Activated T-cell treated with anti-CD3 and anti-CD28 coated beads for 1 hour (primary cell): Measurements from ENCODE around the gene LRRC31.

ENCODE experiments used
- DNase-seq: peaks from one replicate; pipeline ENCODE4 v3.0.0-alpha.2; 2020; ENCODE audit warnings: low read depth

LRRC31 gene

GRCh38 chr3:169813278-169813677 is 56.5 kb downstream of the LRRC31 start:
- no peak for DNase-seq

- peak; percentile 58 for DNase-seq
Observed at GRCh38 chr3:169812332-169813235, 57.2 kb downstream of the LRRC31 start, which contains the start of the genes LRRC34 and LRRIQ4. Gene LRRC34 (minus strand): TSS chr3:169812904. CDS start chr3:169812548, 356 bp downstream. Gene LRRIQ4 (plus strand): TSS chr3:169812870. CDS start chr3:169821922, 9,052 bp downstream.

GRCh38 chr3:169811631-169812331 is 58.0 kb downstream of the LRRC31 start:
- DNase-seq, result no peak

- DNase-seq, result no peak
Observed at GRCh38 chr3:169809230-169809795, 60.4 kb downstream of the LRRC31 start.

GRCh38 chr3:169804681-169805080 is 65.1 kb downstream of the LRRC31 start:
- DNase-seq, result no peak

GRCh38 chr3:169792359-169792758 is 77.4 kb downstream of the LRRC31 start:
- DNase-seq, result no peak

DNA sequence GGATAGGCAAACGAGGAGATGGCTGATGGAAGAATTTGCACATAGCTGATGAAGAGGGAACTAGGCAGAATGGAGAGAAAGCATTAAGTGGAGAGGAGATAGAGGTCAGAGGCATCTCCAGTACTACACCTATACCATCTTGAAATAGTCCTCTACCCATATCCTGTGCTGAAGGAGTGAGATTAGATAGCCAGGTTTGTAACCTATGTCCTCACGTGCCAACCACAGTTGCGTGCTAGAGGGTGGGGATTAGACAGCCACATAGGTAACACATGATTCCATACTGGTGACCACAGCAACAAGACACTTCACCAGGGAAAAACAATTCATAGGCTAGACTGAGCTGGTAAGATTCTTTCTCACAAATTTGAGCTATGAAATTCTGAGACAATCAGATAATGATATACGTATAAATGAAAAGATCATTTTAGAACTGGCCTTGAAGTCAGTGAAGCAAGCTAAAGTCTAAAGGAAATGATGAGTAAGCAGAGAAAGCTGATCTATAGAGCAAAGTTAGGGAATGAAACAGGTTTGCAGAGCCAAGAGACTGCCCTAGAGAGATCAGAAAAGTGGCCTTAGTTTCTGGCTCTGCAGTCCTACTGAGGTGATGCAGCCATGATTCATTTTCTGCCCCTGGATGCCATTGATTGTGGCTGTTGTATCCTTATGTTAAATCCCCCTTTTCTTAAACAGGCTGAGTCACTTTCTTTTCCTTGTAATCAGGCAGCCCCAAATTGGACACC is 78.9 kb downstream of the LRRC31 start:
- no peak for DNase-seq

GRCh38 chr3:169790219-169790618 is 79.5 kb downstream of the LRRC31 start:
- DNase-seq, result no peak
